ENCODE measurements around the gene RSAD1. TPM values are rescaled to one million over a fixed set of nuclear protein-coding genes. Genes with fewer than 3 reads are reported as not detected.

RSAD1 gene
- total and polyA plus RNA-seq, 4 donors, result 10.8 to 22.7 (median 18.6) TPM

DNA sequence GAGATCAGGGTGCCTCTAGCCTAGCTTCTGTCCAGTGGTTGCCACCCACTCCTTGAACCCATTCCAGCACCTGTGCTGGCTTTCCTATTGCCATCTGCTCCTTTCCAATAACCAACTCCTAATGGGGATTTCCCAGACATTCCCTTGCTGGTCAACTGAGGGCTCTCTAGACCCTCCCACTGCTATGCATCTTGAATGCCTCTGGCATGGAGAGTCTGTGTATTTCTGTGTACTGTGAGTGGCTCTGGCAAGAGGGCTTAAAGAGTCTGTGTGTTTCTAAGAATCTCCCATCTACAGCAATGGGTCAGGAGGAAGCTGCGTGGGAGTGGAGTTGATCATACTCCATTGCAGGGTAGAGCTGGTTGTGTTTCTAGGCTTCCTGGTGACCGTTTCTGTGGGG lies 42.9 kb downstream of the RSAD1 start (continued):
- TF ChIP-seq, protein P1, sequence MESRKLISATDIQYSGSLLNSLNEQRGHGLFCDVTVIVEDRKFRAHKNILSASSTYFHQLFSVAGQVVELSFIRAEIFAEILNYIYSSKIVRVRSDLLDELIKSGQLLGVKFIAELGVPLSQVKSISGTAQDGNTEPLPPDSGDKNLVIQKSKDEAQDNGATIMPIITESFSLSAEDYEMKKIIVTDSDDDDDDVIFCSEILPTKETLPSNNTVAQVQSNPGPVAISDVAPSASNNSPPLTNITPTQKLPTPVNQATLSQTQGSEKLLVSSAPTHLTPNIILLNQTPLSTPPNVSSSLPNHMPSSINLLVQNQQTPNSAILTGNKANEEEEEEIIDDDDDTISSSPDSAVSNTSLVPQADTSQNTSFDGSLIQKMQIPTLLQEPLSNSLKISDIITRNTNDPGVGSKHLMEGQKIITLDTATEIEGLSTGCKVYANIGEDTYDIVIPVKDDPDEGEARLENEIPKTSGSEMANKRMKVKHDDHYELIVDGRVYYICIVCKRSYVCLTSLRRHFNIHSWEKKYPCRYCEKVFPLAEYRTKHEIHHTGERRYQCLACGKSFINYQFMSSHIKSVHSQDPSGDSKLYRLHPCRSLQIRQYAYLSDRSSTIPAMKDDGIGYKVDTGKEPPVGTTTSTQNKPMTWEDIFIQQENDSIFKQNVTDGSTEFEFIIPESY (IDR thresholded peaks at IDR 0.05), result no peak

DNA sequence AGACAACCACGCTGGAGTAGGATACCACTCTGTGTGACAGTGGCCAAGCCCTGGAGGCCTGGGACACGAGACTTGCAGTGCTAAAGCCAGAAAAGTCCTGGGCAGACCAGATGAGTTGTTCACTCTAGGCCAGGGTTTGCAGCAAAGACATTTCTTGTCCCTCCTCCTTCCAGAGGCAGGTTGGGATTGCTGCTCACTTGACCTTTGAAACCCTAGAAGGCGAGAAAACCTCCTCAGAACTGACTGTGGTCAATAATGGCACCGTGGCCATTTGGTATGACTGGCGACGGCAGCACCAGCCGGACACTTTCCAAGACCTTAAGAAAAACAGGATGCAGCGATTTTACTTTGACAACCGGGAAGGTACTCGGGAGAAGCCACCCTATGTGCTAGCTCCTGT lies 44.1 kb downstream of the RSAD1 start:
- 96% methylated on average over 10 of the region's 10 CpGs for WGBS
- TF ChIP-seq RAD21 (IDR thresholded peaks at IDR 0.05) (no peak), TAF1 (conservative IDR thresholded peaks at IDR 0.05) (no peak), NR2F2 (IDR thresholded peaks at IDR 0.05) (no peak), EGR1 (IDR thresholded peaks at IDR 0.05; ENCODE audit: low read depth in 2 of 2) (no peak), HNF4G (IDR thresholded peaks at IDR 0.05) (no peak)
- TF ChIP-seq, protein P2, sequence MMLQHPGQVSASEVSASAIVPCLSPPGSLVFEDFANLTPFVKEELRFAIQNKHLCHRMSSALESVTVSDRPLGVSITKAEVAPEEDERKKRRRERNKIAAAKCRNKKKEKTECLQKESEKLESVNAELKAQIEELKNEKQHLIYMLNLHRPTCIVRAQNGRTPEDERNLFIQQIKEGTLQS (IDR thresholded peaks at IDR 0.05), result no peak
- TF ChIP-seq, protein P3, sequence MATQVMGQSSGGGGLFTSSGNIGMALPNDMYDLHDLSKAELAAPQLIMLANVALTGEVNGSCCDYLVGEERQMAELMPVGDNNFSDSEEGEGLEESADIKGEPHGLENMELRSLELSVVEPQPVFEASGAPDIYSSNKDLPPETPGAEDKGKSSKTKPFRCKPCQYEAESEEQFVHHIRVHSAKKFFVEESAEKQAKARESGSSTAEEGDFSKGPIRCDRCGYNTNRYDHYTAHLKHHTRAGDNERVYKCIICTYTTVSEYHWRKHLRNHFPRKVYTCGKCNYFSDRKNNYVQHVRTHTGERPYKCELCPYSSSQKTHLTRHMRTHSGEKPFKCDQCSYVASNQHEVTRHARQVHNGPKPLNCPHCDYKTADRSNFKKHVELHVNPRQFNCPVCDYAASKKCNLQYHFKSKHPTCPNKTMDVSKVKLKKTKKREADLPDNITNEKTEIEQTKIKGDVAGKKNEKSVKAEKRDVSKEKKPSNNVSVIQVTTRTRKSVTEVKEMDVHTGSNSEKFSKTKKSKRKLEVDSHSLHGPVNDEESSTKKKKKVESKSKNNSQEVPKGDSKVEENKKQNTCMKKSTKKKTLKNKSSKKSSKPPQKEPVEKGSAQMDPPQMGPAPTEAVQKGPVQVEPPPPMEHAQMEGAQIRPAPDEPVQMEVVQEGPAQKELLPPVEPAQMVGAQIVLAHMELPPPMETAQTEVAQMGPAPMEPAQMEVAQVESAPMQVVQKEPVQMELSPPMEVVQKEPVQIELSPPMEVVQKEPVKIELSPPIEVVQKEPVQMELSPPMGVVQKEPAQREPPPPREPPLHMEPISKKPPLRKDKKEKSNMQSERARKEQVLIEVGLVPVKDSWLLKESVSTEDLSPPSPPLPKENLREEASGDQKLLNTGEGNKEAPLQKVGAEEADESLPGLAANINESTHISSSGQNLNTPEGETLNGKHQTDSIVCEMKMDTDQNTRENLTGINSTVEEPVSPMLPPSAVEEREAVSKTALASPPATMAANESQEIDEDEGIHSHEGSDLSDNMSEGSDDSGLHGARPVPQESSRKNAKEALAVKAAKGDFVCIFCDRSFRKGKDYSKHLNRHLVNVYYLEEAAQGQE (IDR thresholded peaks at IDR 0.05), result no peak
- TF ChIP-seq, protein P4, sequence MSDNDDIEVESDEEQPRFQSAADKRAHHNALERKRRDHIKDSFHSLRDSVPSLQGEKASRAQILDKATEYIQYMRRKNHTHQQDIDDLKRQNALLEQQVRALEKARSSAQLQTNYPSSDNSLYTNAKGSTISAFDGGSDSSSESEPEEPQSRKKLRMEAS (IDR thresholded peaks at IDR 0.05), result no peak
- TF ChIP-seq, protein P1 (IDR thresholded peaks at IDR 0.05), result no peak
- Histone ChIP-seq H3K4me3 (ENCODE audit: low read depth in 1 of 3, low read length in 3 of 3) (no peak overlapping the region), H3K9ac (ENCODE audit: low read depth in 1 of 2, low read length in 2 of 2) (no peak overlapping the region), H3K27me3 (ENCODE audit: control insufficient read depth in 4 of 4, insufficient read depth in 4 of 4, low read length in 3 of 4) (no peaks in the 10 kb centered on the region), H3K9me3 (ENCODE audit: control insufficient read depth in 4 of 4, low read length in 3 of 4) (no peaks in the 10 kb centered on the region), H3K36me3 (ENCODE audit: control insufficient read depth in 4 of 4, insufficient read depth in 3 of 4, low read depth in 1 of 4, low read length in 3 of 4) (no peaks in the 10 kb centered on the region), H3K4me1 (ENCODE audit: control insufficient read depth in 4 of 4, insufficient read depth in 4 of 4, low read length in 3 of 4) (no peaks in the 10 kb centered on the region), H3K27ac (ENCODE audit: low read depth in 1 of 2, low read length in 2 of 2) (no peak overlapping the region)
- no peak for DNase-seq (ENCODE audit: low spot score)

DNA sequence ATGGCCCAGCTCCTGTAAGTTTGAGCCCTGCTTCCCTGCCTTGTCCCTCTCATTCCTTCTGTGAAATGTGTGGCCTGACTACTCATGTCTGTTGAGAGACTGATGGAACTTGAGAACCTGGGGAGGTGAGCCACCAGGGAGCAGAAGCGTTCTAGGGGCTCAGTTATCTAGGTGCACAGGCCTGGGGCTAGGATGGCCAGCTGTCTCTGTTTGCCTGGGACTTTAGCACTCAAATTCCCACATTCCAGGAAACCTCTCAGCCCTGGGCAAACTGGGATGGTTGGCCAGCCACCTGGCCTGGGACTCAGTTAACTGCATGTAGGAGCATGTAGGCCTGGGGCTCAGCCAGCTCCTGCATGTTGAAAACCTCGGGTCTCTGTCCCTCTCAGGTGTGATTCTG lies 44.5 kb downstream of the RSAD1 start:
- Histone ChIP-seq H3K4me3 (ENCODE audit: low read depth in 1 of 3, low read length in 3 of 3) (no peak overlapping the region), H3K36me3 (ENCODE audit: control insufficient read depth in 4 of 4, insufficient read depth in 3 of 4, low read depth in 1 of 4, low read length in 3 of 4) (no peaks in the 10 kb centered on the region), H3K27ac (ENCODE audit: low read depth in 1 of 2, low read length in 2 of 2) (no peak overlapping the region), H3K4me1 (ENCODE audit: control insufficient read depth in 4 of 4, insufficient read depth in 4 of 4, low read length in 3 of 4) (no peaks in the 10 kb centered on the region), H3K9ac (ENCODE audit: low read depth in 1 of 2, low read length in 2 of 2) (no peak overlapping the region), H3K9me3 (ENCODE audit: control insufficient read depth in 4 of 4, low read length in 3 of 4) (no peaks in the 10 kb centered on the region), H3K27me3 (ENCODE audit: control insufficient read depth in 4 of 4, insufficient read depth in 4 of 4, low read length in 3 of 4) (no peaks in the 10 kb centered on the region)
- TF ChIP-seq, protein P1 (IDR thresholded peaks at IDR 0.05), result no peak
- no peak for TF ChIP-seq JUND (IDR thresholded peaks at IDR 0.05)
- TF ChIP-seq FOXA2 (IDR thresholded peaks at IDR 0.05), result no peak
- no peak for TF ChIP-seq YY1 (IDR thresholded peaks at IDR 0.05)
- TF ChIP-seq HNF4A (conservative IDR thresholded peaks at IDR 0.05), result no peak
- TF ChIP-seq HNF4G (IDR thresholded peaks at IDR 0.05), result no peak
- TF ChIP-seq FOXA1 (IDR thresholded peaks at IDR 0.05), result no peak
- TF ChIP-seq RAD21 (IDR thresholded peaks at IDR 0.05), result no peak
- TF ChIP-seq, protein P2 (IDR thresholded peaks at IDR 0.05), result no peak
- TF ChIP-seq, protein P4 (IDR thresholded peaks at IDR 0.05), result no peak
- TF ChIP-seq, protein P5, sequence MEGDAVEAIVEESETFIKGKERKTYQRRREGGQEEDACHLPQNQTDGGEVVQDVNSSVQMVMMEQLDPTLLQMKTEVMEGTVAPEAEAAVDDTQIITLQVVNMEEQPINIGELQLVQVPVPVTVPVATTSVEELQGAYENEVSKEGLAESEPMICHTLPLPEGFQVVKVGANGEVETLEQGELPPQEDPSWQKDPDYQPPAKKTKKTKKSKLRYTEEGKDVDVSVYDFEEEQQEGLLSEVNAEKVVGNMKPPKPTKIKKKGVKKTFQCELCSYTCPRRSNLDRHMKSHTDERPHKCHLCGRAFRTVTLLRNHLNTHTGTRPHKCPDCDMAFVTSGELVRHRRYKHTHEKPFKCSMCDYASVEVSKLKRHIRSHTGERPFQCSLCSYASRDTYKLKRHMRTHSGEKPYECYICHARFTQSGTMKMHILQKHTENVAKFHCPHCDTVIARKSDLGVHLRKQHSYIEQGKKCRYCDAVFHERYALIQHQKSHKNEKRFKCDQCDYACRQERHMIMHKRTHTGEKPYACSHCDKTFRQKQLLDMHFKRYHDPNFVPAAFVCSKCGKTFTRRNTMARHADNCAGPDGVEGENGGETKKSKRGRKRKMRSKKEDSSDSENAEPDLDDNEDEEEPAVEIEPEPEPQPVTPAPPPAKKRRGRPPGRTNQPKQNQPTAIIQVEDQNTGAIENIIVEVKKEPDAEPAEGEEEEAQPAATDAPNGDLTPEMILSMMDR (IDR thresholded peaks at IDR 0.05; ENCODE audit: low read depth, low read length, missing input control), result no peak
- TF ChIP-seq GABPA (IDR thresholded peaks at IDR 0.05 in 1 of 2, conservative IDR thresholded peaks at IDR 0.05 in 1 of 2), result no peak
- no peak for DNase-seq (ENCODE audit: low spot score)
- 82% methylated on average over 2 of the region's 2 CpGs for WGBS

All from liver (tissue), 9 donors.